Measurements from ENCODE around the gene SH2D4B. TPM values are rescaled to one million over a fixed set of nuclear protein-coding genes. Genes with fewer than 3 reads are reported as not detected.

Gene SH2D4B
- total RNA-seq, 1 donor from 2014 or later: 0.07 TPM

DNA sequence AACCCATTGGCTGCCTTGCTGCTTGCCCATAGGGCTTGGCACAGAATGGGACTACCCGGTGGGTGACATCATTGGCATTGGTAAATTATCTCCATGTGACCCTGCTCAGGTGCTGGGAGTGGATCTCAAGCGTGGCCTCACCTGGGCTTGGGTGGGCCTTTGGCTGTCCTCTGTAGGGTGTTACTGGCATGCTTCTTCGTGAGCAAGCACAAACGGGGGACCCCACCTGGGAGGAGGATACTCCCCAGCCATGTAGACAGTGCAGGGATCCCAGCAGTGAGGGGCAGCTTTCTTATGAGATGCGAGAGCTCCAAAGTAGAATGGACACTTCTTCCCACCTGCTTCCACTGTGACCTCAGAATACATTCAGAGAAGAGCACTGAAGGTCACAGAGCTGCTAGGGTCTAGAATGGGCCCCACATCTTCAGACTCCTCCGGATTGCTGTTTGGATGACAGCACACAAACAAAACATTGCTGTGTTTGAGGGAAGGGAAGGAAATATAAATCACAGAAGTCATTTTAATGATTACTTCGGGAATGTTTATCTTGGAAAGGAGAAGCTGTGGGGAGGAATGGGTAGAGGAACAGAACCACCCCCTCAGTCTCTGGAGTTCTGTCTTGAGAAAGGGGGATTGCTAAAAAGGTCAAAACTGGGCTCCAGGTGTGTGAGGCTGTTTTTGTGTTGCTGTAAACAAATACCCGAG is 75.9 kb downstream of the SH2D4B start:
- Mint-ChIP-seq H3K27ac (ENCODE audit: unreplicated experiment) (no peak overlapping the region), H3K4me1 (ENCODE audit: low read depth) (no peaks in the 10 kb centered on the region), H3K36me3 (ENCODE audit: low read depth) (no peaks in the 10 kb centered on the region), H3K27me3 (ENCODE audit: low read depth) (peaks cover 7% of the 10 kb centered on the region), H3K9me3 (ENCODE audit: low read depth) (peaks cover 2% of the 10 kb centered on the region), H3K4me3 (ENCODE audit: unreplicated experiment) (no peak overlapping the region)
- no peak for DNase-seq (ENCODE audit: low spot score)
- TF ChIP-seq, protein P1, sequence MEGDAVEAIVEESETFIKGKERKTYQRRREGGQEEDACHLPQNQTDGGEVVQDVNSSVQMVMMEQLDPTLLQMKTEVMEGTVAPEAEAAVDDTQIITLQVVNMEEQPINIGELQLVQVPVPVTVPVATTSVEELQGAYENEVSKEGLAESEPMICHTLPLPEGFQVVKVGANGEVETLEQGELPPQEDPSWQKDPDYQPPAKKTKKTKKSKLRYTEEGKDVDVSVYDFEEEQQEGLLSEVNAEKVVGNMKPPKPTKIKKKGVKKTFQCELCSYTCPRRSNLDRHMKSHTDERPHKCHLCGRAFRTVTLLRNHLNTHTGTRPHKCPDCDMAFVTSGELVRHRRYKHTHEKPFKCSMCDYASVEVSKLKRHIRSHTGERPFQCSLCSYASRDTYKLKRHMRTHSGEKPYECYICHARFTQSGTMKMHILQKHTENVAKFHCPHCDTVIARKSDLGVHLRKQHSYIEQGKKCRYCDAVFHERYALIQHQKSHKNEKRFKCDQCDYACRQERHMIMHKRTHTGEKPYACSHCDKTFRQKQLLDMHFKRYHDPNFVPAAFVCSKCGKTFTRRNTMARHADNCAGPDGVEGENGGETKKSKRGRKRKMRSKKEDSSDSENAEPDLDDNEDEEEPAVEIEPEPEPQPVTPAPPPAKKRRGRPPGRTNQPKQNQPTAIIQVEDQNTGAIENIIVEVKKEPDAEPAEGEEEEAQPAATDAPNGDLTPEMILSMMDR (IDR thresholded peaks at IDR 0.05): no peak

DNA sequence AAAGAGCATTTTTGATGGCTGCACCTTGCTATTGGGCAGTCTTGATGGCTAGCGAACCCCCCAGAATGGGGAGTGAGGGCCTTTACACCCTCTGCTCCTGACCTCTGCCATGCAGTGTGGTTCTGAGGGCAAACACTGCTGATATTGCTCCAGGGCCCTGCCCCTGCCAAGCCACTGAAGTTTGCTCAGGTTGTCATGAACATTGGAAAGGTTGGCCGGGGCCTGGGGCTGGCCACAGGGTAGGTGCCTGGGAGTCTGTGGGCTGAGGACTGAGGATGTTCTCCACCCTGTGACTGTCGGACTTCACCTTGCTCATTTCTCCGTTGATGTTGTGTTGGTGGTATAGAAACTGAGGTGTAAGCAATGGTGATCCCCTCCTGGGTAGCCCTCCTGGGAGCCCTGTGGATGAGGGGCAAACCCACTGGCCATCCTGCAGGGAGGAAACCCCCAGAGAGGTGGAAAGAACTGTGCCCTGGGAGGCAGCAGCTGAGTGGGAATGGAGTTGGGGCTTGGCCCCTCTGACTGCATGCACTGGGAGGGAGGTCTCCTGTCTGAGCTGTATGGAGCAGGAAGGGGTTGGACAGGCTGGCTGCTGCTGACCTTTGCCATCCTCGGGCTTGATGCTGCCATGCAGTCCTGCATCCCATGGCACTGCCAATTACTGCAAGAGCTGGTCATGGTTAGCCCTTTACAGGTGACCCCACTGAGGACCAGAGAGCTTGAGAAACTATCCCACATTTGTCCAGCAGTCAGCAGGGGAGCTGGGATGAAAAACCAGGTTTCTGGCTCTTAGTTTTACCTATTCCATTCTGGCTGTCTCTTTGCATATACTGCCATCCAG is 77.1 kb downstream of the SH2D4B start:
- TF ChIP-seq, protein P1 (IDR thresholded peaks at IDR 0.05): no peak
- Mint-ChIP-seq H3K9me3 (ENCODE audit: low read depth) (peaks cover 2% of the 10 kb centered on the region), H3K27ac (ENCODE audit: unreplicated experiment) (no peak overlapping the region), H3K4me3 (ENCODE audit: unreplicated experiment) (no peak overlapping the region), H3K27me3 (ENCODE audit: low read depth) (peaks cover 6% of the 10 kb centered on the region), H3K36me3 (ENCODE audit: low read depth) (no peaks in the 10 kb centered on the region), H3K4me1 (ENCODE audit: low read depth) (no peaks in the 10 kb centered on the region)
- no peak for DNase-seq (ENCODE audit: low spot score)

DNA sequence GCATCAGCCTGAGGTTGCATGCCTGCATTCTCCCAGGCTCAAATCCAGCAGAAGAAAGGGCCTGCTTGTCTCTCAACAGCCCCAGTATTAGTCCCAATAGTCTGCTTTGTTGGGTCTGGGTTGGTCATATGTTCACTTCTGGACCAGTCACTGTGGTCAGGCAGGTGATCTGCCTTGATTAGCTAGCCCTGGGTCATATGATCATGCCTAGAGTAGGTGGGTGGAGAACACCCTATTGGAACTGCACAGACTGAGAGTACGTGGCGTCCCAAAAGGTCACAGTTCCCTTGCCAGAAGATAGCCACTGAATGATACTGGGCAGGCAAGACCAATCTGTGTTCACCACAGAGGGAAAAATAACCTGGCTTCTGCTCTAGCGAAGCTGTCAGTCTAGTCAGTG is 80.1 kb downstream of the SH2D4B start:
- Mint-ChIP-seq H3K27ac (ENCODE audit: unreplicated experiment) (no peak overlapping the region), H3K4me3 (ENCODE audit: unreplicated experiment) (no peak overlapping the region), H3K27me3 (ENCODE audit: low read depth) (peaks cover 6% of the 10 kb centered on the region), H3K36me3 (ENCODE audit: low read depth) (no peaks in the 10 kb centered on the region), H3K9me3 (ENCODE audit: low read depth) (peaks cover 4% of the 10 kb centered on the region), H3K4me1 (ENCODE audit: low read depth) (no peaks in the 10 kb centered on the region)
- TF ChIP-seq, protein P1 (IDR thresholded peaks at IDR 0.05): no peak
- DNase-seq (ENCODE audit: low spot score): no peak

DNA sequence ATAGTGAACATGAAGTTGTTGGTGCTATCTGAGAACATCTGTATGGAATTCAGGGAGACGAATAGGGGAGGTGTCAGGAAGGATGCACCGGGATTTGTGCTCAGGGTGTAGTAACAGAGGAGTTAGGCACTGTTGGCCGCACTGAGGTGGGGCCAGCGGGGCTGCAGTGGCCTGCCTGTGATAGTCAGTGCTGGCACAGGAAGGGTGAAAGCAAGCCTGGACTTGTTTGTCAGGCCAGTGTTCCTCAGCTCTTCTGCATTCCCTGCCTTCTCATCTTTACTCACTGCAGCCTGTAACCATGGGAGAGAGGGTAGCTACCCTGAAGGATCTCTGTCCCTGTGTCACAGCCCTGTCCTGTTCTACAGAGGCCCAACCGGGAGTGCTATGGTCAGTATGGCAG is 81.3 kb downstream of the SH2D4B start:
- TF ChIP-seq, protein P1 (IDR thresholded peaks at IDR 0.05): no peak
- H3K27me3 Mint-ChIP-seq (ENCODE audit: low read depth): peaks cover 13% of the 10 kb centered on the region
- H3K9me3 Mint-ChIP-seq (ENCODE audit: low read depth): peaks cover 2% of the 10 kb centered on the region

DNA sequence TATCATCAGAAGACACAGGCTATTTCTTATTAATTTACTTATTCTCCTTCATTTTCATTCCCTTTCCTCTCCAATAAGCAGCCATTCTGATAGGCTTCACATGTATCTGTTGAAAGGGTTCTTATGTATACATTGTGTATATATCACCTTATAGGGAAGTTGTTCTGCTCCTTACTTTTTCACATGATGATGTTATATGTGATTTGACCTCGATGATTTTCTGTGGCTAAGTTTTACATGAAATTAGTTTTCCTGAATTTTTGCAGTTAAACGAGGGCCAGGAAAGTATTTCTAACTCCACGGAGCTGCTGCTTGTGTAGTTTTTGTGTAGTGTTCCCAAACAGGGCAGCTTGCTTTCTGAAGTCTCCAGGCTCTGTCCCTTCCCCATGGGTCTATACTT is 84.5 kb downstream of the SH2D4B start:
- no peaks in the 10 kb centered on the region for H3K36me3 Mint-ChIP-seq (ENCODE audit: low read depth)
- H3K27me3 Mint-ChIP-seq (ENCODE audit: low read depth): peaks cover 11% of the 10 kb centered on the region
- H3K4me3 Mint-ChIP-seq (ENCODE audit: unreplicated experiment): no peak overlapping the region
- peaks cover 9% of the 10 kb centered on the region for H3K9me3 Mint-ChIP-seq (ENCODE audit: low read depth)
- DNase-seq (ENCODE audit: low spot score): no peak
- TF ChIP-seq, protein P1 (IDR thresholded peaks at IDR 0.05): no peak
- no peaks in the 10 kb centered on the region for H3K4me1 Mint-ChIP-seq (ENCODE audit: low read depth)
- no peak overlapping the region for H3K27ac Mint-ChIP-seq (ENCODE audit: unreplicated experiment)

More for the DNA sequence above, 81.3 kb downstream of the SH2D4B start:
- Mint-ChIP-seq H3K4me1 (ENCODE audit: low read depth) (no peaks in the 10 kb centered on the region), H3K27ac (ENCODE audit: unreplicated experiment) (no peak overlapping the region), H3K4me3 (ENCODE audit: unreplicated experiment) (no peak overlapping the region), H3K36me3 (ENCODE audit: low read depth) (no peaks in the 10 kb centered on the region)
- DNase-seq (ENCODE audit: low spot score): no peak
